Measurements from ENCODE around the gene AMOTL2.
A peak's percentile ranks its signal among the peaks of the same experiment; 100 is the strongest.

The AMOTL2 gene

GRCh38 chr3:134369861-134370596 lies 4.2 kb downstream of the AMOTL2 start:
- H3K4me3 ChIP-seq (ENCODE audit: low read depth, low read length): peak overlapping the region; percentile 99
- no peak for TF ChIP-seq CTCF (IDR thresholded peaks at IDR 0.05; ENCODE audit: low read depth, low read length)

- TF ChIP-seq CTCF (IDR thresholded peaks at IDR 0.05; ENCODE audit: low read depth, low read length): no peak
- H3K4me3 ChIP-seq (ENCODE audit: low read depth, low read length): peak overlapping the region; percentile 99; the same call in 1 of the 2 replicates
These were observed 5.0 kb downstream of the AMOTL2 start for GRCh38 chr3:134369231-134369741.

GRCh38 chr3:134368751-134369105 lies 5.5 kb downstream of the AMOTL2 start:
- 0 out of 2 replicates have a peak overlapping the region, but pooled peaks have one; percentile 1 for H3K4me3 ChIP-seq (ENCODE audit: low read depth, low read length)
- TF ChIP-seq CTCF (IDR thresholded peaks at IDR 0.05; ENCODE audit: low read depth, low read length): no peak

- TF ChIP-seq CTCF (IDR thresholded peaks at IDR 0.05; ENCODE audit: low read depth, low read length): no peak
- no peak overlapping the region for H3K4me3 ChIP-seq (ENCODE audit: low read depth, low read length)
These were observed 6.1 kb downstream of the AMOTL2 start for GRCh38 chr3:134367869-134368750.

- TF ChIP-seq CTCF (IDR thresholded peaks at IDR 0.05; ENCODE audit: low read depth, low read length): no peak
- no peak overlapping the region for H3K4me3 ChIP-seq (ENCODE audit: low read depth, low read length)
These were observed 7.1 kb downstream of the AMOTL2 start for GRCh38 chr3:134366928-134367811.

GRCh38 chr3:134366221-134366927 lies 7.9 kb downstream of the AMOTL2 start:
- no peak for TF ChIP-seq CTCF (IDR thresholded peaks at IDR 0.05; ENCODE audit: low read depth, low read length)
- H3K4me3 ChIP-seq (ENCODE audit: low read depth, low read length): no peak overlapping the region

Measured in WI38 (cell line).